GM12892 (cell line): ENCODE data around the gene UCHL3.

ENCODE experiments used
- POLR2A ChIP-seq: IDR thresholded peaks from 2 replicates; pipeline ENCODE4 v1.6.1; 2011; ENCODE audit warnings: low read depth, low read length, control low read depth
- POLR2AphosphoS5 ChIP-seq: IDR thresholded peaks from 2 replicates; pipeline ENCODE4 v1.6.1; 2011; ENCODE audit warnings: low read depth, low read length, control low read depth
- TAF1 ChIP-seq: IDR thresholded peaks from 2 replicates; pipeline ENCODE4 v1.6.1; 2011; ENCODE audit warnings: low read depth, mild to moderate bottlenecking, control low read depth, low read length, borderline replicate concordance

DNA sequence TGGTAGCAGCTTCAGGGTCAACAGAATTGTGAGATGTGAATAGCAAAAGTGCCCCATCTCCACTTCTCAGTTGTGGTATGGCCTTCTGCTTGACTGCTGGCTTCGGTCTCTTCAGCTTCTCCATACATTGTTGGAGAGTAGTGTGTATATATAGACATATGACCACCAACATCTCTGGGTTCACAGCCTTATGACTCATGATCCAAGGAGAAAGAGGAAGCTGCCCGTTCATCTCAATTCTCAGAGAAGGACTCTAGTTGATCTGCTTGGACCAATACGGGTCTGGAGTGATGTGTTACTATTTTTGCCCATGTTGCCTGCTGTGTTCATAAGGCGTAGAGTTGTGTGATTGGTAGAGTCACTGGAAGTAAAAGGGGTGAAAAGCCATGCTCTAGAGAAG is 8.3 kb upstream of the UCHL3 start:
- TF ChIP-seq POLR2AphosphoS5 (no peak), POLR2A (no peak), TAF1 (no peak)
